NCI-H1417 (cell line): ENCODE measurements around the gene DPP10.

ENCODE experiments used
- DNase-seq, 3 experiments: peaks; one replicate each; lab custom pipeline; 2025; lab: John Stamatoyannopoulos, UW

Gene DPP10

DNA sequence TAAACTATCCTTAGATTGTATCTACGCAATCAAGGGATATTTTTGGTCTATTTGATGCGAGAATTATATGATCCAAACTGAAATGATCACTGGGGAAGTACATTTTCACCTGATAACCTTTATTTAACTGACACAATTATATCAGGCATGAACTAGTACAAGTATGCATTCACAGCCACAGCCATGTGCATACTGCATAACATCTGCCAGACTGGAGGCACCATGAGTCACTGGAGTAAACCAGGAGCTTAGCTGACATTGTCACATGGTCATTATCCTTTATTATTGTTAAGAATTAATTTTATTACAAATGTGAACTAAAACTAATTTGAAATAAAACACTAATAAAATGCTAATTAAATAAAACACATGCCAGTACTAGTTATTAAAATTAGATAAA lies 1127.1 kb downstream of the DPP10 start:
- no peak for DNase-seq

DNA sequence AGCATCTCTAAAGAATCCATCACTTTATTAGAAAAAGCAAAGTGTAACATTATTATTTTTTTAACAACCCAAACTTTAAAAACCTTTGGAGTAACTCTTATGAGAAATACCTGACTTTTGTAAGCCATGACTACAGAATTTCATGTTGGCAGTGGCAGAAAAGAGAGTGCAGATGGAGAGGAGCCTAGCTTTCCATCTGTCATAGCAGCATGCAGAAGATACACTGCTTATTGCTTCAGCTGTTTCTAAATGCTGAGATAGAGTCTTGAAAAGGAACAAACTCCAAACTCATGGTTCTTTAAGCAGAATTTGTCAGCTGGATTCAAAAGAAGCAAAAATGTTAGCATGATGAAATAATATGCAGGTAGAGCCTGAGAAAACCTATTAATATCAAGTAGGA lies 1130.3 kb downstream of the DPP10 start:
- no peak for DNase-seq

DNA sequence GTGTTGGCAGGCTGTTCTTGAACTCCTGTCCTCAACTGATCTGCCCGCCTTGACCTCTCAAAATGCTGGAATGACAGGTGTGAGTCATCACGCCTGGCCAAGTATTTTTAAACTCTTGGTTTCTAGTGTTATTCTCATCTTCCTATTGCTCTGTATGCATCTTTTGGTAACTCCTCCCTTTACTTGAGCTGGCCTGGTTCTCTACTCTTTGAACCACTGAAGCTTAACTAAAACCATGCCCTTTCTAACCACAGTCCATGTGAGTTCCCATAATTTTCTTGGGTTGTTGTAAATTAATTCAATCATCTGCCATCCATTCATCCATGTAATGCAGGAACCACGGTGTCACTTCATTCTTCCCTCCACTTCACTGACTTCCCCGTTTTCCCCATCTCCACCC lies 1131.3 kb downstream of the DPP10 start:
- no peak for DNase-seq

DNA sequence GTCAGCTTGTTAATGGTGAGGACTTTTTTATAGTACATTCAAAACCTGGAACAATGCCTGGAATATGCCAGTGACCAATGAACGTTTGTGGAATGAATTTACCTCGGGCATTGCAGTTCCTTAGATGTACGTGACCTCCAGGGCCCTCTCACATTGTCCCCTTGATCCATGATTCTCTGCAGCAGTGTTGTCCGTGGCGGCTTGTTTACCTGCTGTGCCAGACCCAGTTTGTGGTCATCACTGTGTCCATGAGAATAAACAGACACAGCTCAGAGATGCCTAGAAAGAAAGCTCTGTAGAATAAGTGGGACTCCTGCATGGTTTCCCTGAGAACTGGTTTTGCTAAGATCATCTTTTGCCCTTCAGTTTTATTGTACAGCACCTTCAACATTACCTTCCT lies 1132.2 kb downstream of the DPP10 start:
- DNase-seq = peak in 1 of 3 experiments; percentile 39

DNA sequence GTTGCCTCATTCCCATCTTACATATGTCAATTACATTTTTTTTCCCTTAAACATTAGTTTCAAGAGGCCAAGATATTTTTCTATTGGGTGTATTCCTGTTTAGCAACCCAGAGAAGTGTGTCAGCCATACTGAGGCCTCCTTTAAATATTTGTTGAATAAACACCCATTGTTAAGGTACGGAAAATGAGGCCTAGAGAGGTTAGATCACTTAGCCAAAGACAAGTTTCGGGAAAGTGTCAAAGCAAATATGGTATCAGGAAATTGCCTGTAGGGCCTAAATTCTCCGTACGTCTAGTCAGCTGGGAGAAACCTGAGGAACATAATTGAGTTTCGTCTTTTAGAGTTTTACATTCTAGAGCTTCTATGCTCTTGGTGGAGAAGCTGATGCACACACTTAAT lies 1138.3 kb downstream of the DPP10 start:
- no peak for DNase-seq

DNA sequence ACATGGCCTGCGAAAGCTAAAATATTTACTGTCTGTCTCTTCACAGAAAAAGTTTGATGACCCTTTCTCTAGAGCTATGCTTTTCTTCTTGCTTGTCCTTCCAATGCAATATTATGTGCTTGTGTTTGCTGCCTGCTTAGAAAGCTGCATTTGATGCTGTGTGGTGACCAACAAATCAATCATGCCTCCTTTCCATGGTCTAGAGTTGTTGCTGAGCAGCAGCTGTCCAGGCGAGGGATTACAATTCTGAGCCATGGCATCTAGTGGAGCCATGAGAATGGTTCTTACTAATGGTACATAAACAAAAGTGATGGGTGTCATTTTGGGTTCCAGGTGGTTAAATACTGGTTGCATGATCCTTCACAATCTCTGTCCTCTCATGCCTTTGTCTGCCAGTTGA lies 1142.1 kb downstream of the DPP10 start:
- peak in 2 of 3 experiments; percentile 18 to 84 for DNase-seq

DNA sequence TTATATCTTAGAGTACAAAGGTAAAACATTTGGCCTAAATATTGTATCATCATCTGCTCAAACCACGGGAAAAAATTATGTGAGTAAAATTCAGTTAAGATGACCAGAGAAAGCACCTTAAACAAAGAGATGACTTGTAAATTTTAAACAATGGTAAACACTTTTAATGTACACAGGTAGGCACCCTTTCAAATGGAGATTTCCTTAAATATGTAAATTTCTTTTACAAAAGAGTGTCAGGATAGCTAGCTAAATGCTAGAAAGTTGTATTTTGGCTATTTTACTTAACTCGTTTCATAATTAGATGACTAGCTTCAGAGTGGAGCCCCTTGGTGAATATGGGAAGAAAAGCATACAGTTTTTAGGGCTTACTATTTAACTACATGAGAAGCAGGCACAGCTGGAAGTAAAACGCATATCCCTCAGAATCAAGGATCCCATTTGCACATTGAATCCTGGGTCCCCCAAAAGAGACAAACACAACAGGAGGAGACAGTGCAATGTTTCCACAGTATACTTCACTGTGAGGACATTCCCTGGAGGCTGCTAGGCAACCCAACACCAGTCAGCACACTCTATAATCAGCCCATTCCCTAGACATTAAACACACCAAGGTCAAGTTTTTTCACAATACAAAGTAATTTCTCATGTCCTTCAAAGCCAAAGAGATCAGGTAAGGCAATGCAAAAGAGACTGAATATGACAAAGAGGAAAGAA lies 1154.4 kb downstream of the DPP10 start:
- DNase-seq = peak in 1 of 3 experiments; percentile 37

DNA sequence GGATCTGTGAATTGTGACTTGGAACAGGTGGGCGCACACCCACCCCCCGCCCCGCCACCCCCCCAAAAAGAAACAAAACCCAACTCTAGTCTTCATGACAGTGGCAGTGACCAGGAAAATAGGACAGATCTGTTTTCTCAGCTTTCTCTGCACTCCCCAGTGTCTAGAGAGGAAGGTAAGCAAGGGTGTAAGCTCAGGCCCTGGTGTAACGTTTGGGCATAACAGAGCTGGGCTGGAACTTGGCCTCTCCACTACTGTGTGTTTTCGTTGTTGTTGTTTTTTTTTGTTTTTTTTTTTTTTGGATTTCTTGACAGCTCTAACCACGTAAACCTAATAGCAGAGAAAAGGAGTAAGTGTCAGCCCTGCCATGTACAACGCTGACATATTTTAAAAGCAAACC lies 1160.8 kb downstream of the DPP10 start:
- DNase-seq = no peak

DNA sequence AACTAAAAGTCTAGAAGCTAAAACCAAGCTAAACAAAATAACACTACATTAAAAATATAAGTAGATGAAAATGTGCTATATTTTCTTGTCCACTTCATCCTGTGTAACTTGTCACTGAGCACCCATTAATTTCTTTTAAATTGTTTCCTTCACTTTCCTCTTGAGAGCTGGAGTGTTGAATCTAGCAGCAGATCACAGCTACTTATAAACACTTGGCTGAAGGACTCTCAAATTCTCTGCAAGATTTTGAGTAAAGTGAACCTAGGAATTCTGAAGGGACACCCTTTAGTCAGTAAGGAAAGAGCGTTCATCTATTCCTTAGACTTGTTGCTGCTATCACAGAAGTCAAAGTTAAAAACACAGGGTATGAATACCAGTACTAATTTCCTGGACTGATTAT lies 1163.9 kb downstream of the DPP10 start:
- no peak for DNase-seq

DNA sequence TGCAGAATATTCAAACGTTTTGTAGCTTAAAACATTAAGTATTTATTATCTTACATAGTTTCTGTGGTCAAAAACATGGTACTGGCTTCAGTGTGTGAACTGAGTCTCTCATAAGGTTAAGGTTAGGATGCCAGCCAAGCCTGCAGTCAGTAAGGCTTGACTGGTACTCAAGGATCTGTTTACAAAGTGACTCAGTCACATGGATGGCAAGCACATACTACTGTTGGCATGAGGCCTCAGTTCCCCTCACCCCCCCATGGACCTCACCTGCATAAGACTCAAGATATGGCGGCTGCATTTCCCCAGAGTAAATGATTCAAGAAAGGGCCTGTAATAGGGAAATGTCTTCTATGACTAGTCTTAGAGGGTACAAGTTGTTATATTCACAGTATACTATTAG lies 1167.5 kb downstream of the DPP10 start:
- DNase-seq = no peak

DNA sequence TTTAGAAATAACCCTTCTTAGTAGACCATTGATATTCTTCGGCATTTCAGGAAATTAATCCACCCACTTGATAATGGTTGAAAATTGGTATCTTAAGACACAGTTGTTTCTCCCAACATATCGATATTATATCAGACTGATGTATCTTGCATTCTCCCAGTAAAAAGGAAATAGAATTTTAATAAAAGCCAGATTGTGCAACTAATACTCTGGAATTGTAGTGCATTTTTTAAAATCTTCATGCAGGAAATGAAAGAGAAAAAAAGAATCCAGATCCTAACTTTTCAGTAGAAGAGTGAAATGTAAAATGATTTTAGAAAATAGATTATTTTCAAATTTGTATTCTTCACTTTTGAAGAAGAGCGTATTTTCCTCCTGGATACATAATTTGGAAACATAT lies 1168.4 kb downstream of the DPP10 start:
- DNase-seq = no peak

DNA sequence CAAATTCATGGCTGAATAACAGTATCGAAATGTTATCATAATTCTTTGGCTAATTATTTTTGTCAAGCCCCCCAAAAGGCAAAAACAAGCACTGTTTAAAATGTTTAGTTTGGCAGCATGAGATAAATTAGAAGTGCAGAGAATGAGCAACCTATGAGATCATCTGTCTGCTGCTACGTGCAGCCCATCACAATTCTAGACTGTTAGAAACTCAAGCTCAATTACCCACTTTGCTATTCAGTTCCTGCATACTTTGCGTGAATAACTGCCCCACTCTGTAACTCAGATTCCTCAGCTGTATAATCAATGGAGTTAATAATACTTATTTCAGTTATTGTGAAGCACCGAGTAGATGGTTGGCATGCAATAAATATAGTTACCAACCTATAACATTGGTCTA lies 1181.9 kb downstream of the DPP10 start:
- DNase-seq = no peak

DNA sequence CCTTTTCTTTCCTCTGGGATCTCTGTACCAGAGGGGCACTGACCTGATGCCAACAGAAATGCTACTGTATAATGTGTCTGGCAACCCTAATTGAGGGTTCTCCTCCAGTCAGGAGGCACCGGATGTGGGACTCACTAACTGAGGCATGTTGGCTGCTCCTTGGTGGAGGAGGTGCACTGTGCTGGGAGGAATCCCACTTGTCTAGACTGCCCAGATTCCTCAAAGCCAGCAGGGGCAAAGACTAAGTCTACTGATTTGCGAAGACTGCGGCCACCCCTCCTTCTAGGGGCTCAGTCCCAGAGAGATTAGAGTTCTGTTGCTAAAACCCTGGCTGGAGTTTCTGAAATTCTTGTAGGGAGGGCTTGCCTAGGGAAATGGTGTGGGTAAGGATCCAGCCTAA lies 1192.1 kb downstream of the DPP10 start:
- no peak for DNase-seq

DNA sequence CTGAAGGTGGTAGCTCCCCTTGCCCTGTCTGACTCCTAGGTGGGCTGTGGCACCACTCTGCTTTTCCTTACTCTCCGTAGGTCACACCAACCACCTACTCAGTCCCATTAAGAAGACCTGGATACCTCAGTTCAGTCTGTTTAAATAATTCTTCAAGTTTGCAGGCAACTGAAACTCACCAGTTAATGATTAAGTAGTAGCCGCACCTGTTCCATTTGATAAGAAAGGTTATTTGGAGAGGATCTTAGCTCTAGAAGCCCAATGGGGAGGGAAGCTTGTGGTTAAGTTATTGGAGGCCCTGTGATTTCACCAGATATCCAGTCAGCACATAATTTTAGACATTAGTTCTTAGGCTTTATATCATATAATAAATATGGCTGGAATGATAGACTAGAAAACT lies 1193.0 kb downstream of the DPP10 start:
- DNase-seq = no peak

DNA sequence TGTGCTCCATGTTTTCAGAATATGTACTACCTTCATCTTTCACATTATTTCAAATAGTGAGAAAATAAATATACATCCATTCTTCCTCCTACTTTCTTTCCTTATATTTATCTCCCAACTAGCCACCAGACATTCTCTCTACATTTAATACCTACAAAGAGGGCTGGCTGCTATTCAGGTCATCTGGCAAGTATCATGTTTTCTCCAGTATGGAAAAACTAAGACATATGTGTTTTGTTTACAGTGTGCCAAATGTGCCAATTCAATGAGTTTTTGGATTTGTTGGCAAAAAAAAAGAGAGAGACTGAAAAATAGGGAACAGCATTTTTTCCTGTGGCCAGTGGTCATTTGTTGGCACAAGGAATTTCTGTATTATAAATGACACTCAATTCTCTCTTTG lies 1207.3 kb downstream of the DPP10 start:
- no peak for DNase-seq

DNA sequence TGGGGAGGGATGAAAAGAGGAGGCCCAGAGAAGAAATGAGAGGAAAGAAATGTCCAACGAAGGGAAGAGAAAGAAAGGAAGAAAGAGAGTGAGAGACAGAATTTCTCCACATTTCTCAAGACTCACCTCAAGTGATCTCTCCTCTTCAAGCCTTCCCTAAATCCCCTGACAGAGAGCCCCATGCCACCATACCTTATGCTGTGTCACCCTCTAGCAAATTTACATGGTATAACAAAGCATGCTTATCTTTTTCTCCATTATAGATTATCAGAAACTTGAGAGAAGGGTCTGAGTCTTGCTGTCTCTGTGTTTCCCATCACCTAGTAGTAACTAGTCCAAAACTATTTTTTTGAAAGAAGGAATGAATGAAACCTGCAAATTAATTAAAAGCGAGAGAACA lies 1208.4 kb downstream of the DPP10 start:
- peak in 1 of 3 experiments; percentile 20 for DNase-seq

DNA sequence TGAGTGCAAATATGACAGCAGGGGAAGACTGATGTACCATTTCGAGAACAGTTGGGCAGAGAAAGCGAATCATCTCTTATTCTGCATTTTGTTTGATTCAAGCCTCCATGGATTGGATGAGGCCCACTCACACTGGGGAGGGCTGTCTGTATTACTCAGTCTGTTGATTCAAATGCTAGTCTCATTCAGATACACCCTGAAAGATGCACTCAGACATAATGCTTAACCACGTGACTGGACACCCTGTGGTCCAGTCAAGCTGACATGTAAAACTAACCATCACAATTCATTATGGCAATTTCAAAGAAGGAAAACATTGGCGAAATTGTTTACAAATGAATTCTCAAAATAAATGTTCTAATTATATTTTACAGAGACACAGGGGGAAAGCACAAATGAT lies 1210.2 kb downstream of the DPP10 start:
- DNase-seq = peak in 1 of 3 experiments; percentile 25

DNA sequence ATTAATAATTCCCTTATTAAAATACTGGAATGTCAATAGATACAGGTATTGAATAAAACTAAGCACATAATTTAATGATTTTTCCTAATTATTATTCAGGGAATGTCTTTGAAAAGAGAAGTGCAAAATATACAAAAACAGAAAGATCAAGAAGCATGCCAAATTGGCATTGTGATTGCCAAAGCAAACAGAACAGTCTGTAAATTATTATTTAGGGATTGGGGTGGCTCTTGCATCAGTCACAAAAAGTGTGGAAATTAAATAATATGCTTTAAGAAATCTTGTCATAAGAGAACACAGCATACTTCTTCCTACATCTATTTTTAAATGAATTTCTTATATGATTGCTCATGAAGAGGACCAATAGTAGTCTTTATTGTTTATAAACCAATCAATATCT lies 1211.9 kb downstream of the DPP10 start:
- DNase-seq = peak in 1 of 3 experiments; percentile 10

DNA sequence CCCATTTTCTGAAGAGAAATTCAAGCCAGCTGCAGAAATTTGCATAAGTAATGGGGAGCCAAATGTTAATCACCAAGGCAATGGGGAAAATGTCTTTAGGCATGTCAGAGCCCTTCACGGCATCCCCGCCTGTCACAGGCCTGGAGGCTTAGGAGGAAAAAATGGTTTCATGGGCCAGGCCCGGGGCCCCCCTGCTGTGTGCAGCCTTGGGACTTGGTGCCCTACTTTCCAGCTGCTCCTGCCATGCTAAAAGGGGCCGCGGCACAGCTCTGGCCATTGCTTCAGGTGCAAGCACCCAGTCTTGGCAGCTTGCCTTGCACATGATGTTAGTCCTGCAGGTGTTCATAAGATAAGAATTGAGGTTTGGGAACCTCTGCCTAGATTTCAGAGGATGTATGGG lies 1235.7 kb downstream of the DPP10 start:
- no peak for DNase-seq

DNA sequence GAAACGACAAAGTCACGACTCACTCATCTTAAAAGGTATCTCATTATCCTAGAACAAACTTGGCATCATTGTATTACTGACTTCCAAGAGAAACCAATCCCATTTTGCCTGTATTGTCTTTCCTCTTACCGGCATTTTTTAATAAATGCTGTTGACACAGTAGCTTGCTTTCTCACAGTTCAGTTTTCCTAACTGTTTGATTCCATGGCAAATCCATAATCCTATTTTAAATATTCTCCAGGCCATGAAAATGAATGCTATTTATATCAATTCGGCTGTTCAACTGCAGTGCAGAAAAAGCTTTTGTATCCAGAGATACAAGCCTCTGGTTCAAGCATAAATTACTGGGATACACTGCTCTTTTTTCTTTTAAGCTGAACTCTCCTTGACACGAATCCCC lies 1241.9 kb downstream of the DPP10 start:
- DNase-seq = no peak

DNA sequence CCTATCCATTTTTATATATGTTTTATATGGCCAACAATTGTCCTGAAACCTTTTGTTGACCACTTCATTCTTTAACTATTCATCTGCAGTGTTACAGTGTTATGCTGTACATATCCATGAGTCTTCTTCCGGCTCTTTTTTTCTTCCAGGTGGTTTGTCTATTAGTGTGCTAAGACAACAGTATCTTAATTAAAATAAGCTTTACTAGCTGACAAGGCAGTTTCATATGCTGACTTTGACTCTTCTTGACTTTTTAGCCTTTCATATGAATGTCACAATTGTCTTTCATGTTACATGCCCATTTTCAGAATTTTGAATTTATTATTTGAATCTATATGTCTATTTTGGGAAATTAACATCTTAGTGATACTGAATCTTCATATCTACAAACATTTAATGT lies 1249.0 kb downstream of the DPP10 start:
- no peak for DNase-seq

DNA sequence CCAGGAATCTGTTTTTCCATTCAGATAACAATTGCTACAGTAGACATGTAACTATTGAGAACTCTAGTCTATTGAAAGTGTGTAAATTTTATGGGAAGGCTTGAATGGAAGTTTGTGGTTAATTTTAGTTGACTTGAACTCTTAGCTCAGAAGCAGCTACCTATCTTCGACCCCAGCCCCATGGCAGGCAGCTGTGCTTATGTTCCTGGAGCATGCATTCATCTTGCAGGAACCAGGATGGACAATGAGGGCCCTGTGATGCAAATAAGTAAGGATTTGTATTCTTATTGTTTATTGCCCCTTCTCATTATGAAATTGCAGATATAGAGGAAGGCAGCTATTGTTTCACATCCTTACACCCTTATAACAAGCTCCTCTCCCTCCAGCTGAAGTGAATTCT lies 1252.2 kb downstream of the DPP10 start:
- DNase-seq = no peak

DNA sequence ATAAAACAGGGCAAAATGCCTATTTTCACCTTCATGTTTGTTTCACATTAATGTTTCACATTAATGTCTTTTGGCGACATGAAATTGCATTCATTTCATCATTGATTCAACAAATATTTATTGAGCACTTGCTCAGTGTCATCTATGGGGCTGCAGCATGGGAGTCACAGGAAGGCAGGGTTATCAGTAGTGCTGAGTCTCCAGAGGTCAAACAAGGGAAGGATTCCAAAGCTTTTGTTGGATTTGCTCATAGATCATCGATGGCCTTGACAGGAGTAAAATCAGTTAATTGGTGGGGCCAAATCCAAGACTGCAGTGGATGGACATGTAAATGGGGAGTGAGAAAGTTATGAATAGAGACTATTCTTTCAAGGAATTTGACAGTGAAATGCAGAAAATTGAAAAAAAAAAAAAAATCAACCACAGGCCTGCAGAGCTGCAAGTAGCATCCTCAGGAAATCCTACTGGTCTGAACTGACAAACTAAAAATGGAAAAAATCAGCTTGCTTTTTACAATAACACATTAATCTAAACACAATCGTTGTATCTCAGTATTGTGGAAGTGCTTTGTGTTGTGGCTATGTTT lies 1290.8 kb downstream of the DPP10 start:
- DNase-seq = no peak

DNA sequence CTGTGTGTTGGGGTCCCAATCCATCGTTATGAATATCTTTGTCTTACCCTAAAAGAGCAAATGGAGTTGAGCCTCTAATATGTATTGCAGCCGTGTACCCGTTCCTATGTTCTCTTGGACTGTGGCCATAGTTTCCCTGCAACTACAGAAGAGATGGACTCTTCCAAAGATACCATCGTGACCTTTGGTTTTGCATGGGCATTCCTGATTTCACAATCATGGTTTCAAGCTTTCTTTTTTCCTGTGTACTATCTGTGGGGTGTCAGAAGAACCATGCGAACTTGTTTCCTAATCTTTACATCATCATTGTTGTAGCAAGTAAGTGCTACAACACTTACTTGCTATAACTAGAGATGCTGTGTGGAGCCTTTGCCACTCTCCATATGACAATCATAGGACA lies 1295.7 kb downstream of the DPP10 start:
- no peak for DNase-seq
